A549 (cell line): ENCODE measurements around the gene PXDN. TPM values are rescaled to one million over a fixed set of nuclear protein-coding genes. Genes with fewer than 3 reads are reported as not detected.
A peak's percentile ranks its signal among the peaks of the same experiment; 100 is the strongest.

Experiments used
- ATAC-seq, 2 experiments: fragments of 200-7000 bp in 1 of 2; fragments of >200 bp in 1 of 2; cut with Nextera tagmentation in 1 of 2; cut with Tn5 transposase in 1 of 2; 3 replicates each; pipeline versions ENCODE4 v1.8.0 to v1.9.1; 2018 to 2020; ENCODE audit warnings: mild to moderate bottlenecking in 1 of 2, moderate library complexity in 1 of 2
- CTCF ChIA-PET: fragments of 300-600 bp; sonication (Branson Sonifier 250); formaldehyde crosslinking; extraction: SDS; loops from one replicate; lab custom pipeline; 2021; ENCODE audit warnings: antibody characterized with exemption, inconsistent platforms; lab: Yijun Ruan, JAX
- POLR2A ChIA-PET: fragments of 350-600 bp; formaldehyde crosslinking; extraction: SDS; loops from one replicate; lab custom pipeline; 2021; ENCODE audit warnings: antibody characterized with exemption, inconsistent platforms; lab: Yijun Ruan, JAX
- DNase-seq, 2 experiments: peaks; one replicate each; pipeline versions ENCODE4 v3.0.0 to v3.0.0-alpha.2; 2011 to 2016; ENCODE audit warnings: low read depth in 1 of 2, low spot score in 1 of 2
- FAIRE-seq: peaks from 2 replicates; lab custom pipeline; 2011; peaks lifted over from hg19 to GRCh38; lab: Jason Lieb, UNC
- H3K27ac ChIP-seq, 2 experiments: fragments of >200 bp; sonication (Bioruptor Twin); formaldehyde crosslinking; 3 replicates each; pipeline ENCODE4 v1.5.1; 2016 to 2017
- H3K4me1 ChIP-seq: fragments of >200 bp; sonication (Bioruptor Twin); formaldehyde crosslinking; 3 replicates; pipeline ENCODE4 v1.6.1; 2016
- H3K4me2 ChIP-seq: fragments of >200 bp; sonication (Bioruptor Twin); formaldehyde crosslinking; 3 replicates; pipeline ENCODE4 v1.6.1; 2016
- H3K4me3 ChIP-seq: fragments of >200 bp; sonication (Bioruptor Twin); formaldehyde crosslinking; 3 replicates; pipeline ENCODE4 v1.5.1; 2016
- H3K9me3 ChIP-seq: fragments of >200 bp; sonication (Bioruptor Twin); formaldehyde crosslinking; 3 replicates; pipeline ENCODE4 v1.6.1; 2016
- CBX8 ChIP-seq: fragments of 200-600 bp; sonication (generic); IDR thresholded peaks from 2 replicates; pipeline ENCODE4 v1.6.1; 2016
- CHD2 ChIP-seq: fragments of 150-350 bp; IDR thresholded peaks from 2 replicates; pipeline ENCODE4 v1.6.1; 2014; ENCODE audit warnings: low read length; ENCODE audit not compliant: partially characterized antibody
- FOSL2 ChIP-seq, 2 experiments: fragments of 450-650 bp in 1 of 2; fragments of >200 bp in 1 of 2; sonication (Bioruptor Twin) in 1 of 2; formaldehyde crosslinking; IDR thresholded peaks; 2 replicates each; pipeline versions ENCODE4 v1.5.0 to v1.6.1; 2016 to 2020; ENCODE audit warnings: mild to moderate bottlenecking in 1 of 2, moderate library complexity in 1 of 2
- HOXA7 ChIP-seq: fragments of 250-450 bp; sonication (Bioruptor Pico); IDR thresholded peaks from 2 replicates; pipeline ENCODE4 v1.5.0; 2020; ENCODE audit warnings: mild to moderate bottlenecking, moderate library complexity
- MYC ChIP-seq: IDR thresholded peaks from 2 replicates; pipeline ENCODE4 v1.6.1; 2012; ENCODE audit warnings: mild to moderate bottlenecking, inconsistent platforms, low read length, improper control_type of control experiment, borderline replicate concordance
- NPAS2 ChIP-seq: fragments of 250-450 bp; sonication (Bioruptor Pico); IDR thresholded peaks from 2 replicates; pipeline ENCODE4 v1.8.0; 2022; ENCODE audit warnings: mild to moderate bottlenecking, moderate library complexity, borderline replicate concordance
- NR3C1 ChIP-seq: fragments of >200 bp; sonication (Bioruptor Twin); formaldehyde crosslinking; IDR thresholded peaks from 3 replicates; pipeline ENCODE4 v1.6.1; 2017
- PHF8 ChIP-seq: fragments of 200-600 bp; sonication (generic); IDR thresholded peaks from 2 replicates; pipeline ENCODE4 v1.6.1; 2016; ENCODE audit warnings: low read depth, mild to moderate bottlenecking, antibody characterized with exemption, moderate library complexity, borderline replicate concordance
- RARB ChIP-seq: fragments of 250-450 bp; sonication (Bioruptor Pico); IDR thresholded peaks from 2 replicates; pipeline ENCODE4 v1.8.0; 2021; ENCODE audit warnings: mild to moderate bottlenecking, moderate library complexity
- RNF2 ChIP-seq: fragments of 200-600 bp; sonication (generic); IDR thresholded peaks from 2 replicates; pipeline ENCODE4 v1.6.1; 2016; ENCODE audit warnings: low read depth, mild to moderate bottlenecking, antibody characterized with exemption, moderate library complexity, borderline replicate concordance
- SREBF2 ChIP-seq: fragments of 450-650 bp; IDR thresholded peaks from 2 replicates; pipeline ENCODE4 v1.6.1; 2014; ENCODE audit warnings: mild to moderate bottlenecking, moderate library complexity
- TFCP2L1 ChIP-seq: fragments of 250-450 bp; sonication (Bioruptor Pico); IDR thresholded peaks from 2 replicates; pipeline ENCODE4 v1.5.0; 2021; ENCODE audit warnings: mild to moderate bottlenecking
- ZC3H11A ChIP-seq: fragments of 450-650 bp; IDR thresholded peaks from 2 replicates; pipeline ENCODE4 v1.6.1; 2014; ENCODE audit warnings: antibody characterized with exemption, mild to moderate bottlenecking
- ZFP36 ChIP-seq: fragments of 450-650 bp; IDR thresholded peaks from 2 replicates; pipeline ENCODE4 v1.6.1; 2014; ENCODE audit warnings: borderline replicate concordance; ENCODE audit not compliant: partially characterized antibody
- ZSCAN20 ChIP-seq: fragments of 250-450 bp; sonication (Bioruptor Pico); IDR thresholded peaks from 2 replicates; pipeline ENCODE4 v1.8.0; 2022; ENCODE audit warnings: mild to moderate bottlenecking, moderate library complexity
- WGBS: methylation state at CpG from one replicate; pipeline ENCODE4 v1.1.6; 2017; ENCODE audit errors: missing lambda C conversion rate; 5-methylcytosine and 5-hydroxymethylcytosine counted together
- polyA plus RNA-seq, 4 experiments: library from polyadenylated mRNA; depleted of rRNA in 3 of 4; stranded (reverse); fragments of >200 nt; fragmentation: RNase III in 1 of 4; extraction: RNeasy Plus Mini Kit Qiagen cat#74134 plus additional on column Dnase treatment in 1 of 4; gene quantifications; 2 replicates in 3 of 4; 3 replicates in 1 of 4; pipeline ENCODE4 v1.2.3, GENCODE V29; 2011 to 2017
- TF ChIP-seq, protein P1 (sequence below): fragments of >200 bp; sonication (Bioruptor Twin); formaldehyde crosslinking; IDR thresholded peaks from 3 replicates; pipeline ENCODE4 v1.6.1; 2016
- TF ChIP-seq, protein P2 (sequence below): fragments of 150-350 bp; IDR thresholded peaks from 2 replicates; pipeline ENCODE4 v1.6.1; 2014; ENCODE audit warnings: low read depth, mild to moderate bottlenecking, low read length
- TF ChIP-seq, protein P3 (sequence below): fragments of 250-450 bp; sonication (Bioruptor Pico); IDR thresholded peaks from 2 replicates; pipeline ENCODE4 v1.5.0; 2020; ENCODE audit warnings: low read depth, mild to moderate bottlenecking, moderate library complexity
- TF ChIP-seq, protein P4 (sequence below): fragments of 200-600 bp; sonication (generic); IDR thresholded peaks from 2 replicates; pipeline ENCODE4 v1.6.1; 2016; ENCODE audit warnings: antibody characterized with exemption, mild to moderate bottlenecking, moderate library complexity

PXDN gene
- polyA plus RNA-seq, 2 of the 4 experiments (the other 2 are of a cell fraction): 3.7 to 7.3 TPM

DNA sequence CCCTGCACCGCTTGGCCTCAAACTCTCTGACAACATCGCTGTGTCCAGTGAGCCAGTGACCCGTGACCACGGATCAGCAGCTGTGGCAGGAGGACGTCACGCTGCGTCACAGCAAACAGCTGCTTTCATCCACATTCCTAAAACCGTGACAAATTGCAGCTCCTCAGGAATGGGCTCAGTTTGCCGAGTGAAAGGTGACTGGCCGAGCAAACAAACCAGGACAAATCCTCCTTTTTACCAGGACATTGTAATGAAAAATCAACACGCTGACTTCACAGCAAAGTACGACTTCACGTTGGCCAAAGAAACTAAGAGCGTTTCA is 57.6 kb downstream of the PXDN start (continued):
- TF ChIP-seq, protein P1, sequence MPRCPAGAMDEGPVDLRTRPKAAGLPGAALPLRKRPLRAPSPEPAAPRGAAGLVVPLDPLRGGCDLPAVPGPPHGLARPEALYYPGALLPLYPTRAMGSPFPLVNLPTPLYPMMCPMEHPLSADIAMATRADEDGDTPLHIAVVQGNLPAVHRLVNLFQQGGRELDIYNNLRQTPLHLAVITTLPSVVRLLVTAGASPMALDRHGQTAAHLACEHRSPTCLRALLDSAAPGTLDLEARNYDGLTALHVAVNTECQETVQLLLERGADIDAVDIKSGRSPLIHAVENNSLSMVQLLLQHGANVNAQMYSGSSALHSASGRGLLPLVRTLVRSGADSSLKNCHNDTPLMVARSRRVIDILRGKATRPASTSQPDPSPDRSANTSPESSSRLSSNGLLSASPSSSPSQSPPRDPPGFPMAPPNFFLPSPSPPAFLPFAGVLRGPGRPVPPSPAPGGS: no peak
- TF ChIP-seq ZSCAN20 (CRISPR knock-in tag) (no peak), CBX8 (no peak), NPAS2 (CRISPR knock-in tag) (no peak), CHD2 (no peak), HOXA7 (CRISPR knock-in tag) (no peak), ZC3H11A (no peak)

DNA sequence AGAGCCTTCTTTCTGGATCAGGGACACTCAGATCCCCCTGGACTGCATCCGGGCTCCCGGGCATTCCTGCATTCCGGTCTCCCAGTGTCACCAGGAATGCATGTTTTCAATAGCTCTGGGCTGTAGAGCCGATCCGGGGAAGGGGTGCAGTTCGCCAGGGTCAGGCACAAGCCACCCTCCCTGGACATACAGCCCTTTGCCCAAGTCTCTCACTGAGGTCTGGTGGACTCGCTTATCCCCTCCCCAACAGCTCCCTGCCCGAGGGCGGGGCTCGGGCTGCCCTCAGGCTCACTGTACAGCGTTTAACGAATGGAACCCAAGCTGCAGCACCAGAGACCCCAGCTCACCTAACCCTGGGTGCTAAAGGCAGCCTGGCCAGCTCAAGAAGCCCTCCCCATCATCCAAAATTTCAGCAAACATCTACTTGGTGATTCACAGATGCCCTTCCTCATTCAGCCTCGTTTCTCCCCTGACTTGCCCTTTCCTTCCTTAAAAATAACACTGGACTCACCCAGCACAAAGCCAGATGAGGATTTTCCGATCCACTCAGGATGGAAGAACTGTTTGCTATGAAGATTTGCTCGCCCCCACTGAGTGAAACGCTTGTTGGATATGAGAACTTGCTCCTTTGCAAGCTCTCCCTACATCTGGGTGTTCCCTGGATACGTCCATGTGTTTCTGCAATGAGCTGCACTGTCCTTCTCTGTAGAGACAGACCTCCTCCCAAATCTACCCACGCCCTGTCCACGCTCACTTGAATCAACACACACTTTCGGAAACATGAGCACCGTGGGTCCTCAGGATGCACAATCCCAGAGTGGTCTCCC is 58.1 kb downstream of the PXDN start:
- WGBS: 40% methylated on average over 17 of the region's 21 CpGs
- H3K4me1 ChIP-seq: 0 out of 3 replicates have a peak, but pooled peaks cover 5% of the 10 kb centered on the region
- DNase-seq: peak in 1 of 2 experiments; percentile 43
- POLR2A ChIA-PET: no interaction called here
- CTCF ChIA-PET: interaction anchor here (1.4 to 2.1 kb wide), 3 partner anchors 11 to 21 kb away, joined by 3 to 8 read pairs (median 6); no protein-coding TSS in a partner anchor
- H3K27ac ChIP-seq: peak overlapping the region in 1 of 2 experiments; percentile 47; a peak in 1 of 6 replicates
- no peak for FAIRE-seq
- peak; percentile 57 to 72; a peak in 4 of 6 replicates for ATAC-seq
- H3K4me2 ChIP-seq: peak overlapping the region; percentile 51; the same call in 2 of the 3 replicates
- no peak overlapping the region for H3K4me3 ChIP-seq
- H3K9me3 ChIP-seq: no peaks in the 10 kb centered on the region
- TF ChIP-seq, protein P2, sequence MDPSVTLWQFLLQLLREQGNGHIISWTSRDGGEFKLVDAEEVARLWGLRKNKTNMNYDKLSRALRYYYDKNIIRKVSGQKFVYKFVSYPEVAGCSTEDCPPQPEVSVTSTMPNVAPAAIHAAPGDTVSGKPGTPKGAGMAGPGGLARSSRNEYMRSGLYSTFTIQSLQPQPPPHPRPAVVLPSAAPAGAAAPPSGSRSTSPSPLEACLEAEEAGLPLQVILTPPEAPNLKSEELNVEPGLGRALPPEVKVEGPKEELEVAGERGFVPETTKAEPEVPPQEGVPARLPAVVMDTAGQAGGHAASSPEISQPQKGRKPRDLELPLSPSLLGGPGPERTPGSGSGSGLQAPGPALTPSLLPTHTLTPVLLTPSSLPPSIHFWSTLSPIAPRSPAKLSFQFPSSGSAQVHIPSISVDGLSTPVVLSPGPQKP: no peak
- TF ChIP-seq RARB: no peak
- no peak for TF ChIP-seq MYC
- TF ChIP-seq SREBF2: no peak
- TF ChIP-seq TFCP2L1: no peak
- no peak for TF ChIP-seq NR3C1
- TF ChIP-seq PHF8: no peak
- TF ChIP-seq ZFP36: no peak
- TF ChIP-seq, protein P3, sequence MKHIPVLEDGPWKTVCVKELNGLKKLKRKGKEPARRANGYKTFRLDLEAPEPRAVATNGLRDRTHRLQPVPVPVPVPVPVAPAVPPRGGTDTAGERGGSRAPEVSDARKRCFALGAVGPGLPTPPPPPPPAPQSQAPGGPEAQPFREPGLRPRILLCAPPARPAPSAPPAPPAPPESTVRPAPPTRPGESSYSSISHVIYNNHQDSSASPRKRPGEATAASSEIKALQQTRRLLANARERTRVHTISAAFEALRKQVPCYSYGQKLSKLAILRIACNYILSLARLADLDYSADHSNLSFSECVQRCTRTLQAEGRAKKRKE (CRISPR knock-in tag): no peak
- TF ChIP-seq ZSCAN20 (CRISPR knock-in tag): no peak
- TF ChIP-seq, protein P4, sequence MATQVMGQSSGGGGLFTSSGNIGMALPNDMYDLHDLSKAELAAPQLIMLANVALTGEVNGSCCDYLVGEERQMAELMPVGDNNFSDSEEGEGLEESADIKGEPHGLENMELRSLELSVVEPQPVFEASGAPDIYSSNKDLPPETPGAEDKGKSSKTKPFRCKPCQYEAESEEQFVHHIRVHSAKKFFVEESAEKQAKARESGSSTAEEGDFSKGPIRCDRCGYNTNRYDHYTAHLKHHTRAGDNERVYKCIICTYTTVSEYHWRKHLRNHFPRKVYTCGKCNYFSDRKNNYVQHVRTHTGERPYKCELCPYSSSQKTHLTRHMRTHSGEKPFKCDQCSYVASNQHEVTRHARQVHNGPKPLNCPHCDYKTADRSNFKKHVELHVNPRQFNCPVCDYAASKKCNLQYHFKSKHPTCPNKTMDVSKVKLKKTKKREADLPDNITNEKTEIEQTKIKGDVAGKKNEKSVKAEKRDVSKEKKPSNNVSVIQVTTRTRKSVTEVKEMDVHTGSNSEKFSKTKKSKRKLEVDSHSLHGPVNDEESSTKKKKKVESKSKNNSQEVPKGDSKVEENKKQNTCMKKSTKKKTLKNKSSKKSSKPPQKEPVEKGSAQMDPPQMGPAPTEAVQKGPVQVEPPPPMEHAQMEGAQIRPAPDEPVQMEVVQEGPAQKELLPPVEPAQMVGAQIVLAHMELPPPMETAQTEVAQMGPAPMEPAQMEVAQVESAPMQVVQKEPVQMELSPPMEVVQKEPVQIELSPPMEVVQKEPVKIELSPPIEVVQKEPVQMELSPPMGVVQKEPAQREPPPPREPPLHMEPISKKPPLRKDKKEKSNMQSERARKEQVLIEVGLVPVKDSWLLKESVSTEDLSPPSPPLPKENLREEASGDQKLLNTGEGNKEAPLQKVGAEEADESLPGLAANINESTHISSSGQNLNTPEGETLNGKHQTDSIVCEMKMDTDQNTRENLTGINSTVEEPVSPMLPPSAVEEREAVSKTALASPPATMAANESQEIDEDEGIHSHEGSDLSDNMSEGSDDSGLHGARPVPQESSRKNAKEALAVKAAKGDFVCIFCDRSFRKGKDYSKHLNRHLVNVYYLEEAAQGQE: no peak
- no peak for TF ChIP-seq FOSL2 (IDR thresholded peaks at IDR 0.05)
- TF ChIP-seq FOSL2 (CRISPR knock-in tag; IDR thresholded peaks at IDR 0.05): no peak
- TF ChIP-seq RNF2: no peak
